HG03108 (cell line): ENCODE measurements around the gene UPP2.

Experiments
- ATAC-seq: cut with Tn5 transposase; IDR thresholded peaks from one replicate; pipeline ENCODE4 v1.9.1; 2021; ENCODE audit warnings: moderate library complexity; ENCODE audit not compliant: unreplicated experiment

UPP2 gene

DNA sequence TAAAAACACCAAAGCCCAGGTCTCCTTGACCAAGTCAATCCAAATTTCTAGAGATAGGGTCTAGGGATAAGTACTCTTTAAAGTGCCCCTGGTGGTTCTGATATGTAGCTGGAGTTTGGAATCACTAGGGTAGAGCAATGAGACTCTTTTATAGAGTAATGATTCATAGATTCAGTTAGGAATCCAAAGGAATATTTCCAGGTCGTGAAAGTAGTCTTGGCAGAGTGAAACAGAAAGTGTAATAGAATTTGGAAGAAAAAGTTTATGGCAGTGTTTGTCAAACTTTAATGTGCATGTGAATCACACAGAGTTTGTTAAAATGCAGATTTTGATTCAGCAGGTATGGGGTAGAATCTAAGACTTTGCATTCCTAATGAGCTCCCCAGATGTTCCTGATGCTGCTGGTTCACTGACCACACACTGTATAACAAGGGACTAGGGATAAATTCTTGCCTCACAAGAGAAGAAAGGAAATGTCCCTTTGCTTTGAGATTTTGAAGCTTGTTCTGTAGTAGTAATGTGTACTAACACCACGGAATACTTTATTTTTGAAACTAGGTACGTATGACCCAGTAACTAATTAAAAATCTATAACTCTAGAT lies 1.8 kb downstream of the UPP2 start:
- ATAC-seq: no peak

DNA sequence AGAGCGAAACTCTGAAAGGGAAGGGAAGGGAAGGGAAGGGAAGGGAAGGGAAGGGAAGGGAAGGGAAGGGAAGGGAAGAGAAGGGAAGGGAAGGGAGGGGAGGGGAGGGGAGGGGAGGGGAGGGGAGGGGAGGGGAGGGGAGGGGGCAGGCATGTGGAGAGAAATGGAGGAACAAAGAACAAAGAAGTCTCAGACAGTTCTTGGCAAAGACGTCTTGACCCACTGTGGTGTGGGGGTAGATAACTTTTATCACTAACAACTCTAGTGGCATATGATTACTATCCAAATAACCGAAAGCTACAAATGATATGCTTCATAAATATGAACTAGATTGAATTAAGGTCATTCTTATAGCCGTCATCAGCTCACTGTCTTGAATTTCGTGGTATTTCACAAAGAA lies 3.2 kb downstream of the UPP2 start:
- ATAC-seq: no peak

DNA sequence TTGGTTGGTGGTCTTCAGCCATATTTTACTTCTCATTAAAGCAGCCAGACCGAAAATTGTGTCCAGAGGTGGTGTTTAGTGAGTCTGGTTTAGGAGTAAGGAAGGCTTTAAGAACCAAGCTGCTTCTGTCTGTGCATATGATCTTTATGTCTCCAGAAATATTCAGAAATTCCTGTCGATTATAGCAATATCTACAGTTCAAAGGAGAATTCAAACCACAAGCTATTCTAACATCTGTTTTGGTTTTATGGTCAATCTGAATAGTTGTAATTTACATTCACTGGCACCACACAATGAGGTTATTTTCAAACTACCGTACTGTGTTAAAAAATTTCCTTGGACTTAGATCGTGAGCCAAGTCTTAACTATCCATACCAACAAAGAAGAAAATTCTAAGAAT lies 11.3 kb downstream of the UPP2 start:
- ATAC-seq: no peak

DNA sequence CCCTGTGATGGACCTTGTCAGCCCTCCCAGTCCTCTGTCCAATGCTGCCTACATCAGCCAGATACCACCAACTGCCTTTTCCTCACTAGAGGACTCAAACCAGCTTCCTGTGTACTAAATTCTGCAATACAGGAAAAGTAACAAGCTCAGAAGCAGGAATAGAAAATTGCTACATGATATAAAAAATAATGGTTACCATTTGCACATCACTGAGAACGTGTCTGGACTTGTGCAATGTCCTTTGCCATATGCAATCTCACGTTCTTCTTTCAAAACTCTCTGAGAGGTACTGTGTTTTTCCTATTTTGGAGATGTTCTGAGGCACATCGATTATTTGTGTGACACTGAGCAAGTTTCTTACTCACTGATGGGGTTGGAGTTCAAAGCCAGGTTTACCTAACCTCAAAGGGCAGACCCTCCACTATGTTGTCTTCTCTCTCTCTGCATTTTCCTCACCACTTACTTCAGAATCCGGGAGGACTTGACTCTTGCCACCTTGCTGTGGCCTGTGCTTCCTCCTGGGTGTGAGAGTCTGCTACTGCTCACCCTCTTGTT lies 12.1 kb downstream of the UPP2 start:
- ATAC-seq: no peak

DNA sequence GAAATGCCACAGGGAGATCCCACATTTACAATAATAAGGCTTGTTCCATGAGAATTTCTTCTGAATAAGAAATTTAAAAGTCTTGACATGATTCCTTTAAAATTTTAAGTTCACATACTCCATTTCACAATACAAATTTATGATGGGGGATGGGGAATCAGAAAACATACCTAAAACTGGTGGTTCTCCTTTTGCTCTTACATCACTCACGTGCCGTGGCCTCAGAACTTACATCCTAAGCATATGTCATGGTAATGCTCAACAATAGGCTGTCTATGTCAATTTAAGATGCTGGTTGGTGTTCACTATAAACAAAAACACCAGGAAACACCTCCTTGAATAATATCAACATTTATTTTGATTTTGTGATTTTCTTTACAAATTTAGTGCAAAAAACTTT lies 12.8 kb downstream of the UPP2 start:
- ATAC-seq: no peak

DNA sequence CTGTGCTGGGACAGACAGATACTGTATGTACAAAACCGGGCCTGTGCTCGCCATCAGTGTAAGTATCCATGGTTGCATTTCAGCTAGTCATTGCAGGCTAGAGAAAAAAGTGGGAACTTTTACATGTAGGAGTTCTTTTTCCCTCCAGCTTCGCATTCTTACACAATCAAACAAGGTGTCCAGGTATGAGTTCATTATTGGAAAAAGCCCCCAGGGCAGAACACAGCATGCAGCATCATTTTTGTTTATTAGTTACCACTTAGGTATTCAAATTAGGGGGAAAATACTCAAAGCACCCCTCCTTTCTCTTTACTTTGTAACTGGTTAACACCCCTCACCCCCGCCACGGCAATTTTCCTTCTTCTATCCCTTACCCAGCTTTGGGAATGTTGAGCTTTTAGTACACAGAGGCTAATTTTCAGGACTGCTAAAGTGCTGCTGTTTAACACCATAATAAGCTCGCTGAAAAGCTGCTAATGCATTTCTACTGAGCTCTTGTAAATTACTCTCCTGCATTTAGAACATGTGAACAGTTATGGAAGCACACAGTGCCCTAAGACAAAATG lies 13.6 kb downstream of the UPP2 start:
- no peak for ATAC-seq

DNA sequence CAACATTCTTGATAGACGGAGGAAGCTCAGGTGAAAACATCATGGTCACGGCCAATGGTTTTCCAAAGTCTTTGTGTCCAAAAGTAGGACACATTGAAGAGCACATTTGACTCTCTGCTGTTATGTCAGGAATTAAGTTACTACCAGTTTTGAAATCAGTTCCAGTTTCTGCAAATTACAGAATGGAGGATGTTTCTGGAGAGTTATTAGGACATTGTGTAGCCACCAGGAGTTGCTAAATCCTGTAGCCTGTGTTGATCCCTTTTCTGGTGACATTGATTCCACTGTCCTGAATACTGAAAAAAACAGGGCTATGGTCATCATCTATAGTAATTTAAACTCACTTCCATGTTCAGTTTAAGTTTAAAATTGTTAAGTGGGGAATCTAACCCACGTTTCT lies 15.3 kb downstream of the UPP2 start:
- ATAC-seq: no peak

DNA sequence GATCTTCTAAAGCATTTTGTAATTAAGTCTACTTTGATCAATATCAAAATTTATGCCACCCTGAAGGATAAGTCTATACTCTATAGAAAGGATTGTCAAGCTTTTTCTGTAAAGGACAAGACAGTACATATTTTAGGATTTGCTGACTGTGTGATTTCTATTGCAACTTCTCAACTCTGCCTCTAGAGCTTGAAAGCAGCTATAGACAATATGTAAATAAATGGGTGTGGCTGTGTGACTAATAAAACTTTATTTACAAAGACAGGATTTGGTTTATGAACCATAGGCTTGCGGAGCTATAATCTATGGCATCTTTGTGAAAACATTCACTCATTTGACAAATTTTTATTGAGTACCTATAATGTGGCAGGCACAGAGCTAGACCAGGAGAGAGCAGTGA lies 18.4 kb downstream of the UPP2 start:
- no peak for ATAC-seq

DNA sequence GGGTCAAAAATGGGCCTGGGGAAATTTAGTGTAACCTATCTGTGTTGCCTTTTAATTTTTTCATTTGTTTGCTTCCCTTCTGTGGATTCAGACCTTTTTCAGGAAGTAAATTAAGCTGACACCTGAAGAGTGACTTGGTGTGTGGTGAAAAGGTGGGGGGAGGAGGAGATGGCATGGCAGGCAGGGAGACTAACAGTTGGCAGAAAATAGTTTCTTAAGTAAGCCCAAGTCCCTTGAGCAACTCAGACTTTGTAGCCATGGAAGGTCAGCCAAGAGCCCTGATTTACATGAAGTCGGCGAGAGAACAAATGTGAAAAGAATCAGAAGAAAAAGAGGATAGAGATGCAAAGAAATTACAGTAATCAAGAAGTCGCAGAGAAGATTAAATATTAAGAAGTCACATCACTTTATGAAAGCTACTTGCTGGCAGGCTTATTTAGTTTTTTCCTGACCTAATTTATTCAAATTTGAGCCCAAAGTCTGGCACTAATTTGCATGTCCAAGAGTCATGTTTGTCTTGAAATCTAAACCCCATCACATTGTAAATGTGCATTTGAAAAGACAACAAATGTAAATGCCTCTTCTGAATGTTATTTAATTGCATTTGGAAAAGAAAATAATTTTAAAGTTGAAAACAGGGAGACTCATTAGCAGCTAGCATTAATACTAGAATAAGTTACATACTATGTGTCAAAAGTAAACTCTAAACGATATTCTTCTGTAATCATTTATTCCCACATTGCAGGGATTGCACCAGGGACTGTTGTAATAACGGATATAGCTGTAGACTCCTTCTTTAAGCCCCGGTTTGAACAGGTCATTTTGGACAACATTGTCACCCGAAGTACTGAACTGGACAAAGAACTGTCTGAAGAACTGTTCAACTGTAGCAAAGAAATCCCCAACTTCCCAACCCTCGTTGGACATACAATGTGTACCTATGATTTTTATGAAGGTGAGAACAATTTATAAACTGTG lies 19.3 kb downstream of the UPP2 start:
- no peak for ATAC-seq

DNA sequence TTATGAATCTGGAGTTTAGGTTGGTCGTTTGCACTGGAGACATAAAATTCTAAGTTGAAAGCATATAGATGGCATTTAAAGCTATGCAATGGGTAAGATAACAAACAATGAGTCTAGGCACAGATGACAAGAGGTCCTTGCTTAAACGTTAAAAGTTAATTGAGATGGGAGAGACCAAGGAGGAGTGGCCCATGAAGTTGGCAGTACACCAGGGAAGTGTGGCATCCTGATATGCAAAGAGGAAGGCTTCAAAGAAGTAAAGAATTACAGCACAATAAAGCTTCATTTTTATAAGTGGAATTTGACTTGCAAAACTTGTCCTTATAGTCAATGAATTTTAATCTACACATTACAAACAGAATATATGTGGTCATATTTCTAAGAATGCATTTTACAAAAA lies 23.2 kb downstream of the UPP2 start:
- no peak for ATAC-seq

DNA sequence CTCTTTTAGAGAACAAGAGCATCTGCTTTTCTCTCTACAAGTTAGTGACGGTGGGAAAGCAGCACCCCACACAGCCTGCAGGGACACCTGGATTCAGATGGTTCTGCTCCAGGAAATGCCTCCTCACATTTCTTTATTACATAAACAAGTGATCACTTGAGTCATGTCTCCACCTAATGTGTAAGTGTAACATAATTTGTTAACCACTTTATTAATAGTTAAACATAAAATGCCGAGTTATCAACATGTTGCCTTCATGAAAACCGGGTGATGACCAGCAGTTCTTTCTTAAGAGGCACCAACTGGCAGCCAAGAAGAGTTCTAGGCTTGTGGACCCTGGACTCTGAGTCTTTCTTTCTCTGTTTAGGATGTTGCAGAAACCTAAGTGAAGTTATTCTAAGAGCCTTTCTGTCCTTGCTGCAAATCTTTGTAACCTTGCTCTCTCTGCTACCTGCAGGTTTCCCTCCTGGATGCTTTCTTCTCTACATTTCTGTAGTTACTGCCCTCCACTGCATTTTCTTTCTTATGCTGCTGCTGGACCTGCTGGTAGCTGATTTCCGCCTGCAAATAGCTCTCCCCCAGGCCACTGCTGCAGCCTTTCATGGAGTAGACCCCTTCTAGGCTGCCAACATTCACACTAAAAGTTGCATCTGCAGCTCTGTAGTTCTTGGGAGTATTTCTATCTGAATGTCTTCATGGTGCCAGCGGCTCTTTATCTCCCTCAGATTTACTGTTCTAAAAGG lies 24.3 kb downstream of the UPP2 start:
- no peak for ATAC-seq

DNA sequence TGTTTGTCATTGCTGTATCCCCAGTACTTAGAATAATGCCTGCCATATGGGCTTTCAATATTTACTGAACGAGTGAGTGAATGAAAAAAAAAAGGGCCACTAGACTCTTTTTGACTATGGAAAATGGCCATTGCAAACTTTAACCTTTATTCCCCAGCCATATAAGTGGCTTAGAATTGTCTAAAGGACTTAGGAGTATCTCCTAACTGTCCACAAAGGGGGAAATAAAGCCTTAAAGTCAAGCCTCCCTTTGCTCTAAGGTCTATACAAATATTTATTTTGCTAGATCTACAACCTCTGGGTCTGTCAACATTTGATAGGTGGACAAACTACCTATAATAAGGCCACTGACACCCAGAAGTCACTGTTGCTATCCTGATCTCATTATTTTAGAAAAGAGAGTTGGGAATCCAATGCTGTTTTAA lies 25.7 kb downstream of the UPP2 start:
- ATAC-seq: no peak

DNA sequence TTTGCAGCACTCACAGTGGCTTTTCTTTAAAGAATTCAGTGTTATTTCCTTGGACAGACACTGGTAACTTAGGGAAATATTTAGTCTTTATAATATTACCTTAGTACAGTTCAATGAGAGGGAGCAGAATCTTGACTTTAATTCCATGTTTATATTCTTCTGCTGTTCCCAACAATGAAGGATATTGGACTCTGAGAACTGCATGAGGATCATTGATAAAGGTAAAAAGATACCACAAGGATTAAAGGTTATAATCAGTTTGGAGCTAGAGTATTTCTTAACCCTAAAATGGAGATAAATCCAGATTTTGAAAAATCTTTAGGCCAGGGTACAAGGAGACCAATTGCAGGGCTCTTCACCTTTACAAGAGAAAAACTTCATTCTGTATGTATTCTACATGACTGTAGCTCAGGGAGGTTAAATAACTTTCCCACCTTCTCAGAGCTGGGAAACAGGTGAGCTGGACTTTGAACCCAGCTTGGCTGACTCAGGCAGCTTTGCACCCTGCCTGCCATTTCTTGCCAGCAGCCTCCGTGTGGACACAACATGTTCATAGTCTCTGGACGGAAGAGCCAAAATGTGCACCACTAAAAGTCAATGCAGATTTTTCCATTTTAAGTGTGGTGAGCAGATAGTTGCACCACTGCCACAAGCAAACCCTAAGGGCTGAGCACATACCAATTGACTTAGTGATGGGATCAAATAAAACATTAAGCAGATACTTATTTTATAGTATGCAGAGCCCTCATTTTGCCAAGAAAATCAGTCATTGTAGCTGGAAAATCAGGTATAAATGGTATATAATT lies 26.7 kb downstream of the UPP2 start:
- ATAC-seq: no peak

DNA sequence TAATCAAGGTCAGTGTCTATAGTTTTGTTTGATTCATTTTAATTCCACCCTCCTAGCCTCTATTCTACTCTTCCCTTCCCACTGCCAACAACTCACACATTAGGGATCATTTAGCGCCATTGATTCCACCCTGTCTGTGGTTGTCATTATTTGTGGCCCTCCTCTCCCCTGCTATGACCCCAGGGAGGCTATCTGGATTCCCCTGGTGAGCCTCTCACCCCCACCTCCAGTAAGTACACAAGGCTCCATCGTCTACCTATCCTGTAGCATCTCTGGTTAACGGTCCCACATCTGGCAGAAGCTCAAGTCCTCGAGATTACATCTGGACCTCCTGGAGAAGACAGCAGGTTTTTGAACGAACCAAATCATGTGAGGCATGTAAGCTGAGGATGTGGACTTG lies 27.4 kb downstream of the UPP2 start:
- no peak for ATAC-seq

DNA sequence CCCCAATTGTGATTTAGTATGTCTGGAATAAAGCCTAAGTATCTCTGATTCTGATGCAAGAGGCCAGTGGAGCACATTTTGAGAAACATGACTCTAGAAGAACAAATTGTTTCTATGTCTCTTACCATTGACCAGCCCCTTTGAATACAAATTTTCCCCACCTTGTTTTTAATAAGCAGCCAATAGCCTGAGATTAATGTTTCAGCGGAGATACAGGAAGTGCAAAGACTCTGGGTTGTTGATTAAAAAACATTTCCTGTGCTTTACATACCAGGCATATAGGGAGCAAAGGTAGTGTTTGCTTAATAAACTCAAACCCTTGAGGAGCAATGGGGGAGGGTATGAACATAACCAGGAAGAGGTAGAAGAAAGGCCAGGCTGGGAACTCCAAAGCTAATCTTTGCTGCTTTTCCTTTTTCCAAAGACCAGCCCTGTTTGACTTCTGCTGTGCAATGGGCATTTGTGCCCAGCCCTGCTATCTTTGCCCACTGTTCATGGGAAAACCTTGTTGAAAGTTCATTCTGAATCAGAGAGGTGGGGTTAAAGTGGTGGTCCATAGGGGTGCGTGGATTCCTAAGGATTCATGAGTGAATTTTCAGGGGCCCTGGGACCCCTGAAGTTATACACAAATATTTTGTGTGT lies 29.3 kb downstream of the UPP2 start:
- no peak for ATAC-seq

DNA sequence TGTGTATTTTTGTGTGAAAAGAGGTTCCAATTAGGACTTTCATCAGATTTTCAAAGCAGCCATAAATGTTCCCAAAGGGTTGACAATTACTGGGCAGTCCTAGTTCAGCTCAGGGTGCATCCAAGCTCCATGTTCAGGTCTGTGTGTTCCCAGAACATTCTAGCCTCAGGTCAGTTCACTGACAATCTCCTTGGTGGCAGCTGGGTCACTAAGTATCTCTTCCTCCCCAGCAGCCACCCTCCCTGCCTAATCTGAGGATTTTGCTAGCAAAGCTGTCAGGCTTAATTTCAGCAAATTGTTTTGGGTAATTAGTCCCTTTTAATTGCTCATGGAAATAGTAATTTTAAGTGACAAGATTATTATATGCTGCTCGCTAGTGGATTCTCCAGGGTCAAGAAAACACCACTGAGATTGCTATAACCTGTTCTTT lies 29.8 kb downstream of the UPP2 start:
- no peak for ATAC-seq

DNA sequence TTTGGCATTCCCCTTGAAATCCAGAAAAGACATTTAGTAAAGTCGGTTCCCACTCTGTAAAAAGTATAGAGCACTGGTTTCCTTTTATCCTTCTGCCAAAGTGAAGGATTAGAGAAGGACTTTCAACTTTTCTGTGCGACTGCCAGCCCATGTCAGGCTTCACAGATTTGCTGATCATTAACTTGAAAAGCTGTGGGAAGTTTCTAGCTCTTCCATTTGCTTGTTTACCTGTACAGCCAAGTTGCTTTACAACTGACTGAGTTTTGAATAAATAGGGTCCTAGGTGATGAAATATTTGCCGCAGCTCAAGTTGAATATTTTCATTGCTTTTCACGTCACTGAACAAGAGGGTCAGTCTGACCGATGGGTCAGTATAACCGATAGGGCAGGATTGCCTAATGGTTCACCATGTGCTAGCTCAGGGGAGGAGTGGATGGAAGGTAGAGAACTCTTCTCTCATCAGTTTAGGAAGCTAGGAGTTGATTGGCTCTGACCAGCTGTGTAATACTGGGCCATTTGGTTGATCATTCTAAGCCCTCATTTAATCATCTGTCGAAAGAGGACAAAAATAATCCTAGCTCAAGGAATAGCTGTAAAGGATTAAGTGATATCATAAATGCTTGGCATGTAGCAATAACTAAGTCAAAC lies 30.4 kb downstream of the UPP2 start:
- no peak for ATAC-seq

DNA sequence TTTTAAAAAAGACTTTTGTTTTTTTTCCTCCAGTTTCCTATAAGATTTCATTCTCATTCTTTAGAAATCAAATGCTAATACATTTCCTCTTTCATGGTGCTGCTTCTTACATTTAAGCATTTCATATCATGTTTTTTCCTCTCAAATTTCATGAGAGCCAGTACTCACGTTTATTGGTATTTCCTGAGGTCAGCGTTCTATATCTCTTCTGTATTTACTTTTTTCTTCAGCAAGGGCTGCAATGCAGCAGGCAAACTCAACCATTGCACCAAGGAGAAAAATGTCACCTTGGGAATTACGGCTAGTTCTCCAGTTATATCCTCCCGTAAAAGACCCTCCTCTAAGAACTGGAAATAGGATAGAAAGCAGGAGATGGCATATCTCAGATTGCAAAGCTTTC lies 32.4 kb downstream of the UPP2 start:
- ATAC-seq: no peak

DNA sequence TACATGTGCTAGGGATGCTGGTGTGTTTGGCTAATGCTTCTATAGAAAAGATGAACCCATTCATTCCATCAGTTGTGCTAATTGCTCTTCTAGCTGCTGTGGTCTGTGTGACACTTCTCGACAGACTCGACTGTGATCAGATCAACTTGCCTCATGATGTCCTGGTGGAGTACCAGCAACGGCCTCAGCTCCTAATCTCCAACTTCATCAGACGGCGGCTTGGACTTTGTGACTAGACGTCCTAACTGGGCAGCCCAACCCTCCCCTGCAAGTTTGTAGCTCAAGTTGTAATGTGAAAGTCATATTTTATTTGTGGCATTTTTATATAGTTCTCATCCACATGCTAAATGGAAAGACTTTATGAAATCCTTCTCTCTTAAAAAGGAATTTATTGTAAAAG lies 33.0 kb downstream of the UPP2 start:
- no peak for ATAC-seq
